NCI-H128 (cell line): ENCODE measurements around the gene KREMEN1.

ENCODE experiments used
- DNase-seq: peaks from one replicate; lab custom pipeline; 2025; ENCODE audit not compliant: unreplicated experiment; lab: John Stamatoyannopoulos, UW

Gene KREMEN1

DNA sequence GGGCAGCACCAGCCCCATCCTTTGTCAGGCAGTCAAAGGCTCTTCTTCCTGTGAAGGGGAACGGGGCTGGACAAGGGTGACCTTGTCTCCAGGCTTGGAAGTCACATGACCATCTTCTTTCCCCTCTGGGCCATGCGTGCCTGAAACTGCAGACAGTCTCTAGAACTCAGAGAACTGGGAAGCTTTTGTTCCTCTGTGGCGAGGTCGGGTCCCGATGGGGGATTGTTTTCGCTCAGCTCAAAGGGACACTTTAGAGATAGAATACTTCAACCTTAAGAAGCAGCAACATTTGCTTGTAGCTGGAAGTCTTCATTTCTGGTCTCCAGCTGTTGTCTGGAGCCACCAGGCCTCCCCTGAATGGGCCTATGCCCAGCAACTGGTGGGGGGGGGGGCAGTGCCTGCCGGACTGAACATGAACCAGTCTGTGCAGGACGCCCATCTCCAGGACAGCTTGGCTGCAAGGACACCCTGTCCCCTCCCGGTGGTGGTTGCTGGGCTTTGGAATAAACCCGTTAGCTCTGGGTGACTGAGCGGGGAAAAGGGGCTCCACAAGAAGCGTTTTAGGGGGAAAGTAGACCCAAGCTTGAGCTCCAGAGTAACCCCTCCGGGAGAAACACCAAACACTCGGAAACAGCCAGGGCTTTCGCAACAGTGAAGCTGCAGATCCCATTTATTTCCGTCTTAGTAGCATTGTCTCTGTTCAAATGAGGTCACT, 77.2 kb downstream of the KREMEN1 start:
- DNase-seq = no peak

DNA sequence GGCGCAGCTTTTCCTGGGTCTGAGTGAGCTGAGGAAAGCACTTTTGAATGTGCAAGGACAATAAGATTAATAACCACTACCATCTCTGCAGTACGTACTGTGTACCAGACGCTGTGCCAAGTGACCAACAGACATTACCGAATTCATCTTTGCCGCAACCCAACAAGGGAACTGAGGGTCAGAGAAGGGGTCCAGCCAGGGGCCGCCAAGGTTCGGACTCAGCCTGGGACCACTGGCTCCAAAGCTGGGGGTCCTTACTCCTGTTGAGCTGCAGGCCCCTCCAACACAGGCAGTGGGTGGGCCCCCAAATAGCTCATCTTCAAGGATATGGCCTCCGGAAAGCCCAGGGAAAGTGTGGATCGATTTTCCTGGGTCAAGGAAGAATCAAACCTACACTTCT, 77.9 kb downstream of the KREMEN1 start:
- DNase-seq = no peak

- DNase-seq = no peak
Measured at GRCh38 chr22:29151316-29151715, 78.5 kb downstream of the KREMEN1 start.

DNA sequence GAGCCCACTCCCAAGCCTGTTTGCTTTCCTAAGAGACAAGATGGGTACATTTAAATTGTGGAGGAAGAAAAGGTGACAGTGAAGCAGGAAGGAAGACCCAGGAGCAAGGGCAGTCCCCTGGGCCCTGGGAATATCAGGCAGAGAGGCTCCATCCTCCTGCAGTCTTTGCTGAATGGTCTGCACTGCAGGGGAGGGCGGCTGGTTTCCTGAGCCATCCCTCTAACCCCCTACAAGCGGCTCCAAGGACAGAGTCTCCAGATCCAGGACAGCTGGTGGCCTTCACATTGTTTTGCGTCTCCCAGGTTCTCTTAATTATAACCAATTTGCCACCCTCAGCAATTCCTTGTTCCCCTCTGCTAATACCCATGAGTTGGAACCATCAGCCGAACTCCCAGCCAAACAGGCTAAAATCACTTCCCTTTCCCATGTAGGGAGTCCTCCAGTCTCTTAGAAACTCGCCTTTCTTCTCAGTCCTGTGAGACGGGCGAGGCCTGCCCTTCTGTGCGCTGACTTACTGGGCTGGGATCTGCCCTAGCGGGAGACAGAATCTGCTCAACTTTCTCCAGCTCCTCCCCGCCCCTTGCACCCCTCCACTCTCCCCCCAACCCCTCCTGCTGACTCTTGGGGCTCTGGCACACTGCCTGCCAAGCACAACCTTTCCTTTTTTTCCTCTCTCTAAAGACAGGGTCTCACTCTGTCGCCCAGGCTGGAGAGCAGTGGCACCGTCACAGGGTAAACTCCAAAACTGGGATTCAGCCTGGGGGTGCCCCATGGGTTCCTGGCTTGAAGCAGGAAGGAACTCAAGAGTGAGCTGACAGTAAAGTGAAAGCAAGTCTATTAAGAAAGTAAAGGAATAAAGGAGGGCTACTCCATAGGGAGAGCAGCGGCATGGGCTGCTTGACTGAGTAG, 79.5 kb downstream of the KREMEN1 start:
- DNase-seq = no peak

- no peak for DNase-seq
Measured at GRCh38 chr22:29152954-29153719, 80.3 kb downstream of the KREMEN1 start.

DNA sequence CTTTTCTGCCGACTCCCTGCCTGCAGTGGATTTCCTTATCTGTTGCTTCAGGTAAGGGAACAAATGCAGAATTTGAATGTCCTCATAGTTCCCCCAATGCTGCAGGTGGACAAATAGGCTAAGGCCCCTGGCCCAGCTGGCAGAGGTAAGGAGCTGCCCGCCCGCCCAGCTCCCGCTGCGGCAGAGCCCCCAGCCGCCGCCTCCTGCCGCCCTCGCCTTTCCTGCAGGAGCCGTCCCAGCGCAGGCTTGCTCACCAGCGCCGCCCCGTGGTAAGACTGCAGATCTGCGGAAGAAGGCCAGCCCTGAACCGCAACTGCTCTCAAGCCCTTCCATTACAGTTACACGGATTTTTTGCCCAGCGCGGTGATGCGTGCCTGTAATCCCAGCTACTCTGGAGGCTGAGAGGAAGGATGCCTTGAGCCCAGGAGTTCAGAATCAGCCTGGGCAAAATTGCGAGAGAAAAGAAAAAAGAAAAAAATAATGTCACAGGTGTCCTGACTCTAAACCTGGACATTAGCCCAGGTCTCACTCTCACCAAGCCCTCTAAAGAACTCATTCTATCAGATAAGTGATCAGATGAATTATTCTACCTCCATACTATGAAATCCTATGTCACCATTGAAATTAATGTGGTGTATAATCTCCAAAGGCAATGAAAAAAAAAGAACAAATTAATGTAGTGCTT, 81.7 kb downstream of the KREMEN1 start:
- DNase-seq = peak; percentile 26

DNA sequence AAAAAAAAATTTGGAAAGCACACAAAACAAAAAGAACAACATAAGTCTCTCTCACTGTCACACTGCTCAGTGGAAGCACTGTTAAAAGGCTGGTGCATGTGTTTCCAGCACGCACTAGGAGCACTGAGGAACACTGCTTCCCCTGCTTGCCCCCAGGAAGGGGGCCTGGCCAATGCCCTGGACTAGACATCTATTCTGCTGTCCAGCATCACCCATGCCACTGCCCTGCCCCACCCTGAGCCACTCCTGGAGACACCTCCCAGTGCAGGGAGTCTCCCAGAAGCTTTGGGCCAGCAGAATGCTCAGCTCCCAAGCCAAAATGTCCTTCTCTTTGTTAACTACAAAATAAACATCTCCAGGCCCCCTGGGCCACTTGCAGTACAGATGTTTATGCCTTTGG, 83.1 kb downstream of the KREMEN1 start:
- DNase-seq = no peak

DNA sequence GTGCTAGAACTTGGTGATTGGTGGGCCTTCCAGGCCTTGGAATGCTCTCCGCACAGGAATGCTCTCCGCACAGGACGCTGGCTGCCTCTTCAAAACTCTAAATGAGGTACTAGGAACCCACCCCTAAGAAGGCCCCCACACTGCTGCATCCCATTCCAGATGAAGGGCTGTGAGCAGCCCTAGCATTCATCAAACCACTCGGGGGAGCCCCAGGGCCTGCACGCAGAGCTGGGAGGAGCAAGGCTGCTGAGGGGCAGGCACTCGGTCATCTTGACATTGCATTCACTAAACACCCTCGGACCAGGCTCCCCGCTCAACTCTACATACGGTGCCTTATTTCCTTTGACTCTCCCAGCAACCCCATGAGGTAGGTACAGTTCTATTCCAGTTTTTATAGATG, 83.7 kb downstream of the KREMEN1 start:
- no peak for DNase-seq

- DNase-seq = no peak
Measured at GRCh38 chr22:29157759-29158535, 85.1 kb downstream of the KREMEN1 start.

- DNase-seq = no peak
Measured at GRCh38 chr22:29158546-29158945, 85.7 kb downstream of the KREMEN1 start.

GRCh38 chr22:29163808-29164207, 91.0 kb downstream of the KREMEN1 start:
- no peak for DNase-seq

DNA sequence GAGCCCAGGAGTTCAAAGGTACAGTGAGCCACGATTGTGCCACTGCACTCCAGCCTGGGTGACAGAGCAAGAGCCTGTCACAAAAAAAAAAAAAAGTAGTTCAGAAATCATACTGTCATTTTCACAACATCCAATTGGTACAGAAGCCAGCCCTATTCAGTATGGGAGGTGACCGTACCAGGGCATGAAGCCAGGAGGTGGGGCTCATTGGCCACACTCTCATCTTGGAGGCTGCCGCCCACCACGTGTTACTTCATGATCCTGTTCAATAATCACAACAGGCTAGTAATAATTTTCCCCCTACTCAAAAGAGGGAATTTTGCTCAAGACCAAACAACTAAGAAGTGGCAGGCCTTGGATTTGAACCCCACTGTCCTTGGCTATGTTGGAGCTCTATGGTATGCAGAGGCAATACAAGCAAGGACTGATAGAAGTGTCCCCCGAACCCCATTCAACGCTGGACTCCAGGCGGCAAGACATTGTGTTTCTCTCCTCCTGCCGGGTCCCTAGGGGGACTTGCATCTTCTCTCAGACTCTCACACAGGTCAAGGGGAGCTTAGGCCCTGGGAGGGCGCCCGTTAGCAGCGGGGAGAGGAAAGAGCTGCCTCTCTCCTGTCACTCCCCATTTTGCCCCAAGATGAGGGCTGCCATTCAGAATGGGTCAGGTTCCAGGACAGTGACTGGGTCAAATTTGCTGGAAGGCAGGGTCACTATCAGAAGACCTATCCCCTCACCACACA, 92.7 kb downstream of the KREMEN1 start:
- DNase-seq = no peak

GRCh38 chr22:29166180-29166579, 93.3 kb downstream of the KREMEN1 start:
- DNase-seq = no peak

GRCh38 chr22:29167032-29167911, 94.4 kb downstream of the KREMEN1 start:
- no peak for DNase-seq

GRCh38 chr22:29171721-29172120, 98.9 kb downstream of the KREMEN1 start:
- DNase-seq = no peak

DNA sequence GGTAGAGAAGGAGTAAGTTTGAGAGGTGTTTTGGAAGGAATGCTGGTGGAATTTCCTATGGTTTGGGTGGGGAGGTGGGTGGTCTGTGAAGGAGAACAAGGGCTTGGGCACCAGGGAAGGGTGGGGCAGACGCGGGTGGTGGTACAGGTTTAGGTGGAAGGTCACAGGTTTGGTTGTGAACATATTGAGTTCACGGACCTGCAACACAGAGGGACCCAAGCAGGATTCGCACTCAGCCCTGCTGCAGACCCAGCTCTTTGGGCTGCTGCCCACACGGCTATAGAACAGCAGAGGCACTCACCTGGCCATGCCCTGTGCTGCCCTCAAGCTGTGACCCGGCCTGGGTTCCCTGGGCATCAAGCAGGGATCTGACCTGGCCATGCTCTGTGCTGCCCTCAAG, 99.4 kb downstream of the KREMEN1 start:
- DNase-seq = no peak

- DNase-seq = no peak
Measured at GRCh38 chr22:29175312-29175835, 102.5 kb downstream of the KREMEN1 start.
